Measurements from ENCODE around the gene SLC19A1. TPM values are rescaled to one million over a fixed set of nuclear protein-coding genes. Genes with fewer than 3 reads are reported as not detected.
A peak's percentile ranks its signal among the peaks of the same experiment; 100 is the strongest.

The SLC19A1 gene
- total RNA-seq = 10 to 100 TPM in 1 of 4 donors, 1 to 10 TPM in 3; 2.8 to 10.0 (median 6.6) TPM

DNA sequence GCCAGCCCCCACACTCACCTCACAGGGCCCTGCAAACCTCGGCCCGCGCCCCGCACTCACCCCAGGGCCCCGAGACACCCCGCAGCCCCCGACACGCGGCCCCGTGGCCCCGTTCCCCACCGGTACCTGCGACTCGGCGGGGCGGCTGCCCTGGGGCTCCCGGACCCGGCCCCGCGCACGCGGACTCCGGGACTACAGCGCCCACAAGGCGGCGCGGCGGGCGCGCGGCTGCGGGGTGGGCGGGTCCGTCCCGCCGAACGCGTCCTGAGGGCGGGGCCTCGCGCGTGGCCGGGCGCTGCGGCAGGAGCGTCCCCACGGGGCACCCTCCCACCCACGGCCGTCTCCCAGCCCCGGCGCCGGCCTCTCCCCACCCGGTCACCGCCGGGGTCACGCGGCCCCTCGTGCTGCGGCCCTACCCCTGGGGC, at the start of gene SLC19A1:
TSS of gene SLC19A1 (minus strand) at position 199 of the 425 bp plus-strand sequence. CDS start 4,481 bp downstream, outside the sequence.
- H3K9me3 ChIP-seq = no peaks in the 10 kb centered on the region
- H3K27me3 ChIP-seq = no peaks in the 10 kb centered on the region
- H3K4me1 ChIP-seq = peaks cover 12 to 25% (median 19%) of the 10 kb centered on the region in 4 donors
- intact Hi-C loops (cut with DNase I) = no loop called here
- WGBS = 0% methylated on average over 4 of the region's 59 CpGs
- H3K36me3 ChIP-seq = no peaks in the 10 kb centered on the region
- peak within 1 kb of the TSS; percentile 61 to 78 (median 70) for H3K27ac ChIP-seq (replicated peaks in 1 of 4)
- TF ChIP-seq, protein P1, sequence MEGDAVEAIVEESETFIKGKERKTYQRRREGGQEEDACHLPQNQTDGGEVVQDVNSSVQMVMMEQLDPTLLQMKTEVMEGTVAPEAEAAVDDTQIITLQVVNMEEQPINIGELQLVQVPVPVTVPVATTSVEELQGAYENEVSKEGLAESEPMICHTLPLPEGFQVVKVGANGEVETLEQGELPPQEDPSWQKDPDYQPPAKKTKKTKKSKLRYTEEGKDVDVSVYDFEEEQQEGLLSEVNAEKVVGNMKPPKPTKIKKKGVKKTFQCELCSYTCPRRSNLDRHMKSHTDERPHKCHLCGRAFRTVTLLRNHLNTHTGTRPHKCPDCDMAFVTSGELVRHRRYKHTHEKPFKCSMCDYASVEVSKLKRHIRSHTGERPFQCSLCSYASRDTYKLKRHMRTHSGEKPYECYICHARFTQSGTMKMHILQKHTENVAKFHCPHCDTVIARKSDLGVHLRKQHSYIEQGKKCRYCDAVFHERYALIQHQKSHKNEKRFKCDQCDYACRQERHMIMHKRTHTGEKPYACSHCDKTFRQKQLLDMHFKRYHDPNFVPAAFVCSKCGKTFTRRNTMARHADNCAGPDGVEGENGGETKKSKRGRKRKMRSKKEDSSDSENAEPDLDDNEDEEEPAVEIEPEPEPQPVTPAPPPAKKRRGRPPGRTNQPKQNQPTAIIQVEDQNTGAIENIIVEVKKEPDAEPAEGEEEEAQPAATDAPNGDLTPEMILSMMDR (IDR thresholded peaks at IDR 0.05) = peak; percentile 41 to 61 (median 59)
- no peak for TF ChIP-seq POLR2AphosphoS5 (IDR thresholded peaks at IDR 0.05)
- TF ChIP-seq EP300 (IDR thresholded peaks at IDR 0.05) = no peak
- no peak for DNase-seq (ENCODE audit: extremely low spot score)
- H3K4me3 ChIP-seq = peak within 1 kb of the TSS; percentile 73 to 92 (median 79)

- intact Hi-C loops (cut with DNase I) = no loop called here
- H3K27me3 ChIP-seq = peaks cover 0 to 67% (median 19%) of the 10 kb centered on the region in 4 donors
Observed at GRCh38 chr21:45591619-45592207, 49.5 kb upstream of the SLC19A1 start.

DNA sequence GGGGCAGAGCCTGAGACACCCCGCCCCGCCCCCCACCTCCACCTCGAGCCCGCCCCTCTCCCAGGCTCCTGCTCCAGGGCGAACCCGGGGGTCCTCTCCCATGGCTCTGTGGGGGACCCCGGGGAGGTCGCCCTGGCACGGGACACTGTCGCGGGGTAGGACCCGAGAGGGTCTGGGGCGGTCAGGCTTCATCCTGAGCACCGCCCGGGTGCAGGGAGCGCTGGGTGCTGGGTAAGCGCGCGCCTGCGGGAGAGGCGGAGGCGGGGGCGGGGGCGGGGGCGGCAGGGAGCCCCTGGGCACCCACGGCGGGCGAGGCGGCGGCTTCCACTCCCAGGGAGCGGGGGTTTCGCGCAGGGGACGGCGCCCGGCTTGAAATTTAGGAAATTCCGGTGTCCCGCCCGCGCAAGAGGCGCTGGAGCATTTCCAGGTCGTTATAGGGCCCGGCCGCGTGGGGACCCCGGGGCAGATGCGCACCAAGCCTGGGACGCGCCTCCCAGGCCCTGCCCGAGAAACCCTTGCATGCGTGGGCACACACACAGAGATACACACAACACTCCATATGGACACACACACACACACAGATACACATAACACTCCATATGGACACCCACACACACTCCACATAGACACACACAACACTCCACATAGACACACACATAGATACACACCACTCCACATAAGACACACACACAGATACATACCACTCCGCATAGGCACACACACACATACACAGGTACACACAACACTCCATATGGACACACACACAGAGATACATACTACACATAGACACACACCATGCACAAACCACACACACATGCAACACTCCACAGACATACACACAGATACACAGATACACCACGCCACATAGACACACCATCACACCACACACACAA, 48.7 kb upstream of the SLC19A1 start:
- Histone ChIP-seq H3K9me3 (peaks cover 0 to 27% (median 21%) of the 10 kb centered on the region in 4 donors), H3K36me3 (no peaks in the 10 kb centered on the region), H3K4me3 (peak overlapping the region; percentile 50 to 62 (median 52)), H3K27me3 (peaks cover 0 to 67% (median 19%) of the 10 kb centered on the region in 4 donors), H3K4me1 (peaks cover 13 to 31% (median 20%) of the 10 kb centered on the region in 4 donors), H3K27ac (replicated peaks in 1 of 4) (no peak overlapping the region)
- DNase-seq (ENCODE audit: extremely low spot score) = no peak
- TF ChIP-seq POLR2AphosphoS5 (IDR thresholded peaks at IDR 0.05) (no peak), POLR2A (IDR thresholded peaks at IDR 0.05; ENCODE audit: low read depth) (no peak), EP300 (IDR thresholded peaks at IDR 0.05) (no peak)
- TF ChIP-seq, protein P1 (IDR thresholded peaks at IDR 0.05) = no peak
- WGBS = 21% methylated on average over 10 of the region's 53 CpGs
- intact Hi-C loops (cut with DNase I) = no loop called here

More at GRCh38 chr21:45591619-45592207, 49.5 kb upstream of the SLC19A1 start:
- DNase-seq (ENCODE audit: extremely low spot score) = no peak
- Histone ChIP-seq H3K27ac (replicated peaks in 1 of 4) (no peak overlapping the region), H3K4me1 (peaks cover 13 to 31% (median 21%) of the 10 kb centered on the region in 4 donors), H3K36me3 (no peaks in the 10 kb centered on the region), H3K9me3 (peaks cover 0 to 19% (median 13%) of the 10 kb centered on the region in 4 donors), H3K4me3 (no peak overlapping the region)
- TF ChIP-seq, protein P1 (IDR thresholded peaks at IDR 0.05) = no peak
- TF ChIP-seq POLR2AphosphoS5 (IDR thresholded peaks at IDR 0.05) (no peak), EP300 (IDR thresholded peaks at IDR 0.05) (no peak), POLR2A (IDR thresholded peaks at IDR 0.05; ENCODE audit: low read depth) (no peak)
- 83% methylated on average over 9 of the region's 9 CpGs for WGBS

DNA sequence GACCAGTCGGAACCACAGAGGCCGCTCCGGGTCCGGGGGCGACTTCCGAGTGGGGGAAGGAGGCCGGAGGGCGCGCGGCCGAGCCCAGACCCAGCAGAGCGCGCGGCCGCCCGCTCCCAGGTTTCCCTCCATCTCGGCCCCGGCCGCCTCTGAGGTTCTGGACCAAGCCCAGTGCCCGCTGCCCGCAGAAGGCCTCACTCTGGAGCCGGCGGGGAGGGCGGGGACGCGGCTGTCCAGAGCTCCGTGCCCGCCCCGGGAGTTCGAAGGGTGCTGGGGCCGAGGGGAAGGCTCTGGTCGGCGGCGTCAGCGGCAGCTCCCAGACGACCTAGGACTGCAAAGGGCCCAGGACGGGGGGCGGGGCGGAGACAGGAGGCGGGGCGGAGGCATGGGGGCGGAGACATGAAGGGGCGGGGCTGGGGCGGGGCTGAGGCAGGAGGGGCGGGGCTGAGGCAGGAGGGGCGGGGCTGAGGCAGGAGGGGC, 48.0 kb upstream of the SLC19A1 start:
- no peaks in the 10 kb centered on the region for H3K36me3 ChIP-seq
- peaks cover 0 to 33% (median 27%) of the 10 kb centered on the region in 4 donors for H3K9me3 ChIP-seq
- H3K4me3 ChIP-seq = peak overlapping the region; percentile 50 to 62 (median 52)
- TF ChIP-seq POLR2A (IDR thresholded peaks at IDR 0.05; ENCODE audit: low read depth) (no peak), EP300 (IDR thresholded peaks at IDR 0.05) (no peak), POLR2AphosphoS5 (IDR thresholded peaks at IDR 0.05) (no peak)
- TF ChIP-seq, protein P1 (IDR thresholded peaks at IDR 0.05) = no peak
- 1% methylated on average over 15 of the region's 46 CpGs for WGBS
- H3K27ac ChIP-seq (replicated peaks in 1 of 4) = no peak overlapping the region
- peaks cover 13 to 31% (median 20%) of the 10 kb centered on the region in 4 donors for H3K4me1 ChIP-seq
- peaks cover 0 to 66% (median 19%) of the 10 kb centered on the region in 4 donors for H3K27me3 ChIP-seq
- no peak for DNase-seq (ENCODE audit: extremely low spot score)
- intact Hi-C loops (cut with DNase I) = no loop called here
